ACC112 (cell line): ENCODE results near the gene CFDP1.

ENCODE experiments used
- H2AFZ ChIP-seq: fragments of 200-600 bp; sonication (generic); one replicate; pipeline ENCODE4 v1.6.0; 2017; ENCODE audit warnings: antibody characterized with exemption, low read length; ENCODE audit not compliant: unreplicated experiment
- H3K27ac ChIP-seq: fragments of 200-600 bp; sonication (generic); 2 replicates; pipeline ENCODE4 v1.5.1; 2014; ENCODE audit warnings: low read depth, mild to moderate bottlenecking, antibody characterized with exemption, low read length, moderate library complexity
- H3K27me3 ChIP-seq: fragments of 200-600 bp; sonication (generic); 2 replicates; pipeline ENCODE4 v1.6.1; 2014; ENCODE audit warnings: mild to moderate bottlenecking, antibody characterized with exemption, low read length, moderate library complexity, mixed read lengths; ENCODE audit not compliant: insufficient read depth
- H3K36me3 ChIP-seq: fragments of 200-600 bp; sonication (generic); 2 replicates; pipeline ENCODE4 v1.6.1; 2016; ENCODE audit warnings: mild to moderate bottlenecking, antibody characterized with exemption, low read length, moderate library complexity, mixed read lengths; ENCODE audit not compliant: insufficient read depth
- H3K4me1 ChIP-seq: fragments of 200-600 bp; sonication (generic); one replicate; pipeline ENCODE4 v1.6.1; 2016; ENCODE audit warnings: low read length, mixed read lengths; ENCODE audit not compliant: insufficient read depth, unreplicated experiment, control insufficient read depth
- H3K4me3 ChIP-seq: fragments of 200-600 bp; sonication (generic); 2 replicates; pipeline ENCODE4 v1.5.1; 2014; ENCODE audit warnings: mild to moderate bottlenecking, low read depth, low read length
- H3K79me2 ChIP-seq: fragments of 200-600 bp; sonication (generic); one replicate; pipeline ENCODE4 v1.6.0; 2016; ENCODE audit warnings: low read length; ENCODE audit not compliant: control insufficient read depth, unreplicated experiment, insufficient read depth

The CFDP1 gene

GRCh38 chr16:75250089-75250808 lies 183.1 kb downstream of the CFDP1 start:
- Histone ChIP-seq H3K36me3 (no peaks in the 10 kb centered on the region), H2AFZ (no peak overlapping the region), H3K4me3 (peak overlapping the region; percentile 89), H3K27ac (peak overlapping the region; percentile 98), H3K79me2 (peaks cover 89% of the 10 kb centered on the region), H3K4me1 (peaks cover 78% of the 10 kb centered on the region), H3K27me3 (no peaks in the 10 kb centered on the region)

- Histone ChIP-seq H3K27ac (peak overlapping the region; percentile 98; the same call in 1 of the 2 replicates), H3K4me1 (peaks cover 77% of the 10 kb centered on the region), H3K79me2 (peaks cover 86% of the 10 kb centered on the region), H3K36me3 (no peaks in the 10 kb centered on the region), H3K4me3 (peak overlapping the region; percentile 89), H3K27me3 (no peaks in the 10 kb centered on the region), H2AFZ (no peak overlapping the region)
Observed at GRCh38 chr16:75249441-75249840, 183.9 kb downstream of the CFDP1 start.

GRCh38 chr16:75248536-75249380 lies 184.5 kb downstream of the CFDP1 start:
- Histone ChIP-seq H3K4me3 (peak overlapping the region; percentile 89), H3K27ac (peak overlapping the region; percentile 98), H3K36me3 (no peaks in the 10 kb centered on the region), H2AFZ (no peak overlapping the region), H3K4me1 (peaks cover 77% of the 10 kb centered on the region), H3K79me2 (peaks cover 87% of the 10 kb centered on the region), H3K27me3 (no peaks in the 10 kb centered on the region)

GRCh38 chr16:75248142-75248535 lies 185.2 kb downstream of the CFDP1 start:
- 0 out of 2 replicates have a peak overlapping the region, but pooled peaks have one; percentile 7 for H3K4me3 ChIP-seq
- peak overlapping the region; percentile 98 for H3K27ac ChIP-seq
- H3K79me2 ChIP-seq, result peaks cover 88% of the 10 kb centered on the region
- peaks cover 75% of the 10 kb centered on the region for H3K4me1 ChIP-seq
- H2AFZ ChIP-seq, result no peak overlapping the region
- H3K27me3 ChIP-seq, result no peaks in the 10 kb centered on the region
- H3K36me3 ChIP-seq, result no peaks in the 10 kb centered on the region

- peaks cover 68% of the 10 kb centered on the region for H3K4me1 ChIP-seq
- peaks cover 88% of the 10 kb centered on the region for H3K79me2 ChIP-seq
- no peak overlapping the region for H3K4me3 ChIP-seq
- H3K27ac ChIP-seq, result peak overlapping the region; percentile 98
- no peaks in the 10 kb centered on the region for H3K36me3 ChIP-seq
- no peak overlapping the region for H2AFZ ChIP-seq
- no peaks in the 10 kb centered on the region for H3K27me3 ChIP-seq
Observed at GRCh38 chr16:75247249-75247648, 186.1 kb downstream of the CFDP1 start.

GRCh38 chr16:75246504-75247205 lies 186.6 kb downstream of the CFDP1 start:
- no peaks in the 10 kb centered on the region for H3K27me3 ChIP-seq
- H3K27ac ChIP-seq, result peak overlapping the region; percentile 98
- peaks cover 62% of the 10 kb centered on the region for H3K4me1 ChIP-seq
- H2AFZ ChIP-seq, result no peak overlapping the region
- peaks cover 89% of the 10 kb centered on the region for H3K79me2 ChIP-seq
- no peaks in the 10 kb centered on the region for H3K36me3 ChIP-seq
- no peak overlapping the region for H3K4me3 ChIP-seq

GRCh38 chr16:75244844-75245758 lies 188.2 kb downstream of the CFDP1 start:
- Histone ChIP-seq H3K4me3 (peak overlapping the region; percentile 57), H3K36me3 (peaks cover 2% of the 10 kb centered on the region; the same call in 1 of the 2 replicates), H3K4me1 (peaks cover 70% of the 10 kb centered on the region), H3K79me2 (peaks cover 92% of the 10 kb centered on the region), H2AFZ (no peak overlapping the region), H3K27ac (peak overlapping the region; percentile 98), H3K27me3 (no peaks in the 10 kb centered on the region)

- Histone ChIP-seq H3K79me2 (peaks cover 92% of the 10 kb centered on the region), H3K27ac (peak overlapping the region; percentile 98), H3K36me3 (peaks cover 3% of the 10 kb centered on the region; the same call in 1 of the 2 replicates), H2AFZ (no peak overlapping the region), H3K4me3 (peak overlapping the region; percentile 57), H3K4me1 (peaks cover 69% of the 10 kb centered on the region), H3K27me3 (no peaks in the 10 kb centered on the region)
Observed at GRCh38 chr16:75244225-75244809, 189.0 kb downstream of the CFDP1 start.
